Peyer's patch (tissue), 4 donors: ENCODE data around the gene IGLL1. TPM values are rescaled to one million over a fixed set of nuclear protein-coding genes. Genes with fewer than 3 reads are reported as not detected.
"Not testable (repeated sequence)": the region's sequence is repeated elsewhere in the genome, so short reads cannot be mapped to it uniquely, and the experiment has no call there.

ENCODE experiments used
- DNase-seq, 3 donors: peaks; one replicate each; pipeline ENCODE4 v3.0.0-alpha.2; 2017 to 2019
- H3K27ac ChIP-seq, 4 donors: fragments of 200-600 bp; sonication (generic); one replicate each; pipeline ENCODE4 v1.5.1; 2016 to 2019
- H3K27me3 ChIP-seq, 2 donors: fragments of 200-600 bp; sonication (generic); one replicate each; pipeline ENCODE4 v1.5.1; 2019
- H3K36me3 ChIP-seq, 3 donors: fragments of 200-600 bp; sonication (generic); one replicate each; pipeline ENCODE4 v1.5.1; 2016 to 2019
- H3K4me1 ChIP-seq, 4 donors: fragments of 200-600 bp; sonication (generic); one replicate each; pipeline ENCODE4 v1.5.1; 2016 to 2019
- H3K4me3 ChIP-seq, 4 donors: fragments of 200-600 bp; sonication (generic); 1 replicate in 3 of 4; 2 replicates in 1 of 4; pipeline ENCODE4 v1.5.1; 2016 to 2019; ENCODE audit warnings: mild to moderate bottlenecking in 1 of 4
- H3K9me3 ChIP-seq, 4 donors: fragments of 200-600 bp; sonication (generic); one replicate each; pipeline ENCODE4 v1.5.1; 2016 to 2019; ENCODE audit warnings: mild to moderate bottlenecking in 1 of 4
- CTCF ChIP-seq, 6 experiments: fragments of 450-650 bp in 4 of 6; fragments of 200-600 bp in 2 of 6; sonication (generic) in 1 of 6; IDR thresholded peaks; one replicate each; pipeline ENCODE4 v1.5.1; 2017 to 2019; ENCODE audit warnings: antibody characterized with exemption in 6 of 6, mild to moderate bottlenecking in 3 of 6, moderate library complexity in 1 of 6
- POLR2A ChIP-seq, 2 donors: fragments of 450-650 bp; IDR thresholded peaks; one replicate each; pipeline ENCODE4 v1.5.1; 2017; ENCODE audit warnings: antibody characterized with exemption in 2 of 2, mild to moderate bottlenecking in 2 of 2, moderate library complexity in 2 of 2
- total RNA-seq, 4 donors: library from RNA; depleted of rRNA; stranded (reverse); fragments of >200 nt; gene quantifications; one replicate each; pipeline ENCODE4 v1.1.0, GENCODE V29; 2016

IGLL1 gene
- total RNA-seq, 4 donors from 2014 or later = not detected

- Histone ChIP-seq H3K4me3 (no peak overlapping the region), H3K9me3 (peaks cover 0 to 2% (median 0%) of the 10 kb centered on the region in 4 donors), H3K27ac (no peak overlapping the region), H3K27me3 (no peaks in the 10 kb centered on the region), H3K4me1 (no peaks in the 10 kb centered on the region), H3K36me3 (no peaks in the 10 kb centered on the region)
- no peak for TF ChIP-seq CTCF (IDR thresholded peaks at IDR 0.05)
- TF ChIP-seq POLR2A (IDR thresholded peaks at IDR 0.05) = no peak
- DNase-seq = no peak
Observed at GRCh38 chr22:23548501-23549197, 31.4 kb downstream of the IGLL1 start.

- peaks cover 0 to 2% (median 0%) of the 10 kb centered on the region in 4 donors for H3K9me3 ChIP-seq
- TF ChIP-seq POLR2A (IDR thresholded peaks at IDR 0.05) (no peak), CTCF (IDR thresholded peaks at IDR 0.05) (no peak)
- no peak overlapping the region for H3K4me3 ChIP-seq
- no peaks in the 10 kb centered on the region for H3K27me3 ChIP-seq
- no peak overlapping the region for H3K27ac ChIP-seq
- no peaks in the 10 kb centered on the region for H3K4me1 ChIP-seq
- DNase-seq = no peak
- no peaks in the 10 kb centered on the region for H3K36me3 ChIP-seq
Observed at GRCh38 chr22:23547818-23548500, 32.1 kb downstream of the IGLL1 start.

GRCh38 chr22:23547382-23547781, 32.7 kb downstream of the IGLL1 start:
- H3K4me3 ChIP-seq, H3K27me3 ChIP-seq, H3K9me3 ChIP-seq, H3K27ac ChIP-seq, DNase-seq, H3K36me3 ChIP-seq, H3K4me1 ChIP-seq: not testable (repeated sequence)

GRCh38 chr22:23544852-23545251, 35.2 kb downstream of the IGLL1 start:
- no peak overlapping the region for H3K27ac ChIP-seq
- peaks cover 0 to 2% (median 0%) of the 10 kb centered on the region in 4 donors for H3K9me3 ChIP-seq
- no peaks in the 10 kb centered on the region for H3K27me3 ChIP-seq
- no peak overlapping the region for H3K4me3 ChIP-seq
- TF ChIP-seq CTCF (IDR thresholded peaks at IDR 0.05) = no peak
- no peak for TF ChIP-seq POLR2A (IDR thresholded peaks at IDR 0.05)
- H3K4me1 ChIP-seq = no peaks in the 10 kb centered on the region
- no peak for DNase-seq
- no peaks in the 10 kb centered on the region for H3K36me3 ChIP-seq

GRCh38 chr22:23543506-23544000, 36.5 kb downstream of the IGLL1 start:
- DNase-seq, H3K4me1 ChIP-seq, H3K27me3 ChIP-seq, H3K9me3 ChIP-seq, H3K36me3 ChIP-seq, H3K4me3 ChIP-seq, H3K27ac ChIP-seq: not testable (repeated sequence)

- Histone ChIP-seq H3K36me3 (no peaks in the 10 kb centered on the region), H3K4me1 (peaks cover 0 to 5% (median 0%) of the 10 kb centered on the region in 4 donors)
- DNase-seq = no peak
Observed at GRCh38 chr22:23542933-23543332, 37.2 kb downstream of the IGLL1 start.

GRCh38 chr22:23542391-23542790, 37.7 kb downstream of the IGLL1 start:
- not testable (repeated sequence) for H3K27ac ChIP-seq, H3K4me3 ChIP-seq, DNase-seq, H3K9me3 ChIP-seq, H3K27me3 ChIP-seq, H3K36me3 ChIP-seq, H3K4me1 ChIP-seq

More at GRCh38 chr22:23542933-23543332, 37.2 kb downstream of the IGLL1 start:
- H3K27me3 ChIP-seq = no peaks in the 10 kb centered on the region
- TF ChIP-seq POLR2A (IDR thresholded peaks at IDR 0.05) (no peak), CTCF (IDR thresholded peaks at IDR 0.05) (no peak)
- H3K4me3 ChIP-seq = no peak overlapping the region
- peaks cover 0 to 2% (median 0%) of the 10 kb centered on the region in 4 donors for H3K9me3 ChIP-seq
- H3K27ac ChIP-seq = no peak overlapping the region
